ENCODE data around the gene GDPD4.

Gene GDPD4

GRCh38 chr11:77176996-77177395 is 124.5 kb downstream of the GDPD4 start:
- DNase-seq (ENCODE audit: low read depth in 2 of 3, low spot score in 1 of 3), result no peak

GRCh38 chr11:77175869-77176539 is 125.5 kb downstream of the GDPD4 start:
- no peak for DNase-seq (ENCODE audit: low read depth in 2 of 3, low spot score in 1 of 3)

- DNase-seq (ENCODE audit: low read depth in 2 of 3, low spot score in 1 of 3), result no peak
These were observed 126.3 kb downstream of the GDPD4 start for GRCh38 chr11:77175021-77175842.

- DNase-seq (ENCODE audit: low read depth in 2 of 3, low spot score in 1 of 3), result no peak
These were observed 126.9 kb downstream of the GDPD4 start for GRCh38 chr11:77174559-77174958.

GRCh38 chr11:77173494-77173893 is 128.0 kb downstream of the GDPD4 start:
- no peak for DNase-seq (ENCODE audit: low read depth in 2 of 3, low spot score in 1 of 3)

- no peak for DNase-seq (ENCODE audit: low read depth in 2 of 3, low spot score in 1 of 3)
These were observed 128.9 kb downstream of the GDPD4 start for GRCh38 chr11:77172666-77172982.

- DNase-seq (ENCODE audit: low read depth in 2 of 3, low spot score in 1 of 3), result no peak
These were observed 129.4 kb downstream of the GDPD4 start for GRCh38 chr11:77171885-77172665.

- DNase-seq (ENCODE audit: low read depth in 2 of 3, low spot score in 1 of 3), result no peak
These were observed 130.2 kb downstream of the GDPD4 start for GRCh38 chr11:77171254-77171653.

GRCh38 chr11:77170107-77170506 is 131.4 kb downstream of the GDPD4 start:
- no peak for DNase-seq (ENCODE audit: low read depth in 2 of 3, low spot score in 1 of 3)

- no peak for DNase-seq (ENCODE audit: low read depth in 2 of 3, low spot score in 1 of 3)
These were observed 133.7 kb downstream of the GDPD4 start for GRCh38 chr11:77167791-77168190.

- no peak for DNase-seq (ENCODE audit: low read depth in 2 of 3, low spot score in 1 of 3)
These were observed 134.3 kb downstream of the GDPD4 start for GRCh38 chr11:77167111-77167626.
